GM12878 (cell line): Measurements from ENCODE around the gene PIK3R5. TPM values are rescaled to one million over a fixed set of nuclear protein-coding genes. Genes with fewer than 3 reads are reported as not detected.
A peak's percentile ranks its signal among the peaks of the same experiment; 100 is the strongest.

Experiments
- ATAC-seq: fragments of 200-7000 bp; cut with Tn5 transposase; 3 replicates; pipeline ENCODE4 v1.9.1; 2020; ENCODE audit warnings: mild to moderate bottlenecking, moderate library complexity
- BruUV-seq: library from RNA; stranded (reverse); fragments of 400-500 nt; replicated peaks from 2 replicates; lab custom pipeline; 2021; lab: Mats Ljungman, UMichigan
- CTCF ChIA-PET: fragments of 300-600 bp; sonication (Branson Sonifier 250); formaldehyde crosslinking; extraction: SDS; loops from one replicate; lab custom pipeline; 2021; ENCODE audit warnings: inconsistent platforms; lab: Yijun Ruan, JAX
- POLR2A ChIA-PET: fragments of 350-600 bp; formaldehyde crosslinking; extraction: SDS; loops from one replicate; lab custom pipeline; 2021; ENCODE audit warnings: inconsistent platforms; lab: Charles Lee
- RAD21 ChIA-PET: fragments of 300-600 bp; sonication (Branson Sonifier 250); formaldehyde crosslinking; loops from one replicate; lab custom pipeline; 2023; ENCODE audit warnings: antibody characterized with exemption; ENCODE audit not compliant: unreplicated experiment; lab: Charles Lee
- SMC1A ChIA-PET: fragments of 300-600 bp; sonication (Branson Sonifier 250); formaldehyde crosslinking; loops from one replicate; lab custom pipeline; 2023; ENCODE audit not compliant: unreplicated experiment, uncharacterized antibody; lab: Charles Lee
- DNase-seq: peaks from one replicate; pipeline ENCODE4 v3.0.0-alpha.2; 2011; ENCODE audit warnings: low read depth, low spot score
- FAIRE-seq: peaks from 3 replicates; lab custom pipeline; 2011; peaks lifted over from hg19 to GRCh38; lab: Jason Lieb, UNC
- H2AFZ ChIP-seq: 2 replicates; pipeline ENCODE4 v1.6.0; 2011; ENCODE audit warnings: low read depth, low read length, control low read depth; ENCODE audit not compliant: control insufficient read depth
- H3K27ac ChIP-seq: 2 replicates; pipeline ENCODE4 v1.5.1; 2011; ENCODE audit warnings: control low read depth; ENCODE audit not compliant: control insufficient read depth, insufficient read depth
- H3K27me3 ChIP-seq, 2 experiments: replicated peaks in 1 of 2; 2 replicates each; pipeline versions ENCODE4 v1.6.0 to v1.6.1; 2011; ENCODE audit warnings: low read length in 1 of 2; ENCODE audit not compliant: control insufficient read depth in 2 of 2, insufficient read depth in 2 of 2
- H3K36me3 ChIP-seq, 2 experiments: 2 replicates each; pipeline ENCODE4 v1.5.1; 2011; ENCODE audit warnings: low read length in 1 of 2; ENCODE audit not compliant: control insufficient read depth in 2 of 2, insufficient read depth in 2 of 2
- H3K4me1 ChIP-seq: 2 replicates; pipeline ENCODE4 v1.6.1; 2011; ENCODE audit warnings: mild to moderate bottlenecking, low read length, moderate library complexity, mixed read lengths; ENCODE audit not compliant: control insufficient read depth, insufficient read depth
- H3K4me2 ChIP-seq: 2 replicates; pipeline ENCODE4 v1.6.0; 2011; ENCODE audit warnings: control low read depth; ENCODE audit not compliant: control insufficient read depth, insufficient read depth
- H3K4me3 ChIP-seq: fragments of 200-600 bp; sonication (generic); 2 replicates; pipeline ENCODE4 v1.5.1; 2016
- H3K79me2 ChIP-seq: 2 replicates; pipeline ENCODE4 v1.6.0; 2011; ENCODE audit warnings: low read length; ENCODE audit not compliant: control insufficient read depth, insufficient read depth
- H3K9ac ChIP-seq: 2 replicates; pipeline ENCODE4 v1.8.0; 2011; ENCODE audit warnings: low read length, control low read depth, mixed read lengths; ENCODE audit not compliant: control insufficient read depth, insufficient read depth
- H3K9me3 ChIP-seq: replicated peaks from 3 replicates; pipeline ENCODE4 v1.5.1; 2011; ENCODE audit warnings: mild to moderate bottlenecking, low read length; ENCODE audit not compliant: control insufficient read depth, insufficient read depth
- H4K20me1 ChIP-seq: 2 replicates; pipeline ENCODE4 v1.6.0; 2011; ENCODE audit not compliant: control insufficient read depth, insufficient read depth
- ZBTB33 ChIP-seq: fragments of 450-650 bp; IDR thresholded peaks from 2 replicates; pipeline ENCODE4 v1.6.1; 2017; ENCODE audit warnings: mild to moderate bottlenecking
- WGBS: methylation state at CpG from one replicate; pipeline ENCODE4 v1.1.6; 2016; ENCODE audit warnings: low lambda C conversion rate; ENCODE audit not compliant: insufficient replicate concordance, insufficient coverage; ENCODE audit errors: missing lambda C conversion rate; 5-methylcytosine and 5-hydroxymethylcytosine counted together
- in situ Hi-C: fragments of 300-500 bp; cut with MboI; formaldehyde crosslinking; loops from 9 replicates; pipeline ENCODE4 v1.14.3; 2018; ENCODE audit warnings: mixed read lengths
- intact Hi-C: fragments of 100-400 bp; cut with micrococcal nuclease; formaldehyde crosslinking; loops from one replicate; pipeline ENCODE4 v1.14.2; 2022; ENCODE audit not compliant: unreplicated experiment
- polyA plus RNA-seq, 11 experiments: library from polyadenylated mRNA; depleted of rRNA in 4 of 11; unstranded in 6 of 11; stranded (reverse) in 5 of 11; fragments of >200 nt; fragmentation: Nextera tagmentation in 4 of 11; fragmentation: Illumina TruSeq in 1 of 11; extraction: Ambion mirVana in 4 of 11; extraction: Trizol in 1 of 11; gene quantifications; 1 replicate in 1 of 11; 2 replicates in 10 of 11; pipeline versions ENCODE4 v1.2.1 to v1.2.3, GENCODE V29; 2011 to 2016; ENCODE audit warnings: inconsistent platforms in 2 of 11, missing spikeins in 2 of 11, low read depth in 1 of 11
- total RNA-seq, 4 experiments: library from RNA; depleted of rRNA in 3 of 4; stranded (reverse); fragments of >200 nt in 3 of 4; fragmentation: Illumina TruSeq in 1 of 4; extraction: Trizol in 1 of 4; gene quantifications; 2 replicates each; pipeline versions ENCODE4 v1.2.1 to v1.2.3, GENCODE V29; 2013 to 2021
- TF ChIP-seq, protein P1 (sequence below): IDR thresholded peaks from 2 replicates; pipeline ENCODE4 v1.6.1; 2012; ENCODE audit warnings: low read length, inconsistent platforms

The PIK3R5 gene
- total and polyA plus RNA-seq, 10 of the 15 experiments (the other 5 are each of a cell fraction or from before 2014, with no cell fraction given), result 9.5 to 50.8 (median 35.5) TPM

DNA sequence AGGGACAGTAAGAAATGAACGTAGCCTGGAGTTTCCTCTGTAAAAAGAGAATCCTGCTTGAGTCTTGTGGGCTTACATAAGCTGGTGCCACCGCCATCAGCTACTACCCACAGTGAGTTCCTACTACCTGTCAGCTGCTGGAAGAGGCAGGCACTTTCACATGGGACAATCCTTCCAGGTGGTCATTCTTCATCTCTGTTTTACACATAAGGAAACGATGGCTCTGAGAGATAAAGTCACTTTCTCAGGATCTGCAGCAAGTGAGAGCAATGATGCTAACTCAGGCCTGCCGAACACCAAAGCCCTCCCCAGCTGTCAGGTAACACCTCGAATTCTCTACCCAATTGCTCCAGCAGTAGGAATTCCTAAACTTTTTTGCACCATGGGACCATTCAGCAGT is 26.6 kb downstream of the PIK3R5 start:
- no peaks in the 10 kb centered on the region for H3K27me3 ChIP-seq
- H3K9ac ChIP-seq, result peak overlapping the region; percentile 5
- H3K9me3 ChIP-seq, result peaks cover 10% of the 10 kb centered on the region; the same call in 2 of the 3 replicates
- no peak for DNase-seq
- BruUV-seq, result no TSS peak
- CTCF ChIA-PET, result interaction anchor here (0.9 to 4.9 kb wide), 6 partner anchors 12 to 81 kb away, joined by 3 to 35 read pairs (median 6); no protein-coding TSS in a partner anchor
- peaks cover 3 to 5% of the 10 kb centered on the region in 2 experiments; a peak in 2 of 4 replicates for H3K36me3 ChIP-seq
- RAD21 ChIA-PET, result interaction anchor here (0.6 to 7.9 kb wide), 8 partner anchors 10 to 71 kb away, joined by 3 to 122 read pairs (median 8); partner anchors contain the start of genes PIK3R5 and PIK3R6
- H3K4me1 ChIP-seq, result peaks cover 49% of the 10 kb centered on the region
- H3K27ac ChIP-seq, result peak overlapping the region; percentile 94
- SMC1A ChIA-PET, result interaction anchor here (0.5 to 19.3 kb wide), 10 partner anchors 16 to 81 kb away, joined by 3 to 345 read pairs (median 6); partner anchors contain the start of gene PIK3R5
- ATAC-seq, result no peak
- intact Hi-C loops (loop anchor here (1.0 to 2.0 kb wide), 3 partner anchors 14 to 84 kb away; no protein-coding TSS in a partner anchor), in situ Hi-C loops (no loop called here)
- POLR2A ChIA-PET, result interaction anchor here (0.9 to 4.7 kb wide), 6 partner anchors 13 to 82 kb away, joined by 3 to 73 read pairs (median 4); partner anchors contain the start of genes PIK3R5 and PIK3R6
- TF ChIP-seq ZBTB33, result no peak
- TF ChIP-seq, protein P1, sequence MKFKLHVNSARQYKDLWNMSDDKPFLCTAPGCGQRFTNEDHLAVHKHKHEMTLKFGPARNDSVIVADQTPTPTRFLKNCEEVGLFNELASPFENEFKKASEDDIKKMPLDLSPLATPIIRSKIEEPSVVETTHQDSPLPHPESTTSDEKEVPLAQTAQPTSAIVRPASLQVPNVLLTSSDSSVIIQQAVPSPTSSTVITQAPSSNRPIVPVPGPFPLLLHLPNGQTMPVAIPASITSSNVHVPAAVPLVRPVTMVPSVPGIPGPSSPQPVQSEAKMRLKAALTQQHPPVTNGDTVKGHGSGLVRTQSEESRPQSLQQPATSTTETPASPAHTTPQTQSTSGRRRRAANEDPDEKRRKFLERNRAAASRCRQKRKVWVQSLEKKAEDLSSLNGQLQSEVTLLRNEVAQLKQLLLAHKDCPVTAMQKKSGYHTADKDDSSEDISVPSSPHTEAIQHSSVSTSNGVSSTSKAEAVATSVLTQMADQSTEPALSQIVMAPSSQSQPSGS, result no peak
- WGBS, result 1% methylated on average over 5 of the region's 5 CpGs
- peak overlapping the region; percentile 86 for H3K4me2 ChIP-seq
- H2AFZ ChIP-seq, result no peak overlapping the region
- no peak overlapping the region for H3K4me3 ChIP-seq
- H4K20me1 ChIP-seq, result no peaks in the 10 kb centered on the region
- no peak for FAIRE-seq
- H3K79me2 ChIP-seq, result peaks cover 50% of the 10 kb centered on the region
